HG03064 (cell line): Measurements from ENCODE around the gene RANBP10.
"Not testable (repeated sequence)": the region's sequence is repeated elsewhere in the genome, so short reads cannot be mapped to it uniquely, and the experiment has no call there.

Experiments
- ATAC-seq: cut with Tn5 transposase; IDR thresholded peaks from one replicate; pipeline ENCODE4 v1.9.1; 2021; ENCODE audit warnings: low read depth; ENCODE audit not compliant: unreplicated experiment

Gene RANBP10

DNA sequence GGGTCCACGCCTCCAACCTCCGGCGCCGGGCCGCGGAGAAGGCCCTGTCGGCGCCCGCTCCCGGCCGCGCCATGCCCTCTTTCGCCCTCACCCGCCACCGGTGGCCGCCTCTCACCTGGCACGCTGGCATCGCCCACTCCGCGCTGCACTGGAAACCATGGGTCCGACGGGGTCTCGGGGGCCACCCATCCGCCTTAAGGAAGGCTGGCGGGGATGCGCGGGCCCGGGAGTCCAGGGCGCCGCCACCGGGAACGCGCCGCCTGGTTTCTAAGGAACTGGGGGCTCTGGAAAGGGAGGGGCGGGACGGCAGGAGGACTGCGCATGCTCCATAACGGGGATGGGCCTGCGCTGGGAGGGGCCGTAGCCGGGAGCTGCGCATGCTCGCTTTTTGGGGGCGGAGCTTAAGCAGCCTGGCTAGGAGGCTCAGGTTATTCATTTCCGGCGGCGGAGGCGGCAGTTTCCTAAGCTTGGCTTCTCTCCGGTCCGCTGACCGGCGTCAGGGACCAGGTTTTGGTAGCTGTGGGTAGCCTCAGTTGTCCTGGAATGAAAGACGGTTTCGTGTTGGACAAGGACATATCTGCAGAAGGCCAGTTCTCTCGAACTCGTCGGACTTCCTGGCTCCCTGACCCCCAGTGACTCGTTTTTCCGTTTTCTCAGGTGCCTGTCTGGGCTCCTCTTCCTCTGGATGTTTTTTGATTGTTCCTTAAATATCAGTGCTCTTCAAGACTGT is 87.1 kb downstream of the RANBP10 start, which contains the start of gene GFOD2:
Gene GFOD2 (minus strand): TSS at position 269 of the 730 bp plus-strand sequence. CDS start 33,601 bp downstream, outside the sequence.
- peak; percentile 66 for ATAC-seq

DNA sequence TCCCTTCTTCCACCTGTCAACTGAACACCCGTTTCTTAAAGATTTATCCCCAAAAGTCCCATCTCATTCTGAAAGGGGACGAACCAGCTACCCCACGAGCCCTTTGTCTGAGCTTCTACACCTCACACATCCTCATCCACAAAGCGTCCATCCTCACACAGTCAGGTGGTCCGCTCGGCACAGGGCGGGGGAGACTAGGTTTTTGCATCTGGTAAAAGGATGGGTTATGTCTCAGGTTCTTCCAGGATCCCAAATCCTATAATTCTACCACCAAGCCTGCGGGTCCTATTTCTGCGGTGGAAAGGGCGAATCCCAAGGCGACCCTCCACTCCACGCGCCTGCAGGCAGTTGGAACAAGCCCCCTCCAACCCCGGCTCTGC is 87.7 kb downstream of the RANBP10 start:
- no peak for ATAC-seq

DNA sequence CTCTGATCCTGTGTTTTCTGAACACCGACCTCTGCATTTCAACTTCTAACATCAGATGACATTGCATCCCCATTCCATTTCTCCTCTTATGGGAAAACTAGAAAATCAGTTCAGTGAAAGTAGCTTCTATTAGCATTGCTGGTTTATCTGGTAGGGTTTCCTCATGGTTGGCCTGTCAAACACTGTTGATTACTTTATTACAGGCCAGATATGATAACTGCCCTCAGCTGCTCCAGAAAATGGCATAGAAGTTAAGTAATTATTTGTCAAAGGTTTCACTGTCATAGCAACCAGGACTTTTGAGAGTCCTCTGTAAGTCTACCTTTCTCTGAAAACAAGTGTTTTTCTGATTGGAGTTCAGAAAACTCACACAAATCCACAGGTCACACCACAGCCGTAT is 90.3 kb downstream of the RANBP10 start:
- ATAC-seq, result no peak

DNA sequence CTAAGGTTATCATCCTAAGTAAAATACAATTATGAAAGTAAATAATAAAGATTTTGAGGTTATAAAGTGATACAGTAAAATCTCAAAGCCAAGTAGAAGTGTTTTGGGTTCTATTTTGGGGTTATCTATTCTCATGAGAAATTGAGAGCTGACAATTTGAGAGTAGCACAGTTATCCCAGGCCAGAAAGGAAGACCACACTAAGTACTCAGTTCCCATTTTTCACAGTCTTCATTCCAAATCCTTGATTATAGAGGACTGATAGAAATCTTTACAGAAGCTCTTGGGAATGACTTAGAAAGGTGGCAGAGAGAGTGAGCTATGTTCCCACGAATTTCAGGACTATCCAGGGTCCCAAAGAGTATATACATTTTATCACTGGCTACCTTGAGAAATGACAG is 91.8 kb downstream of the RANBP10 start:
- ATAC-seq, result no peak

DNA sequence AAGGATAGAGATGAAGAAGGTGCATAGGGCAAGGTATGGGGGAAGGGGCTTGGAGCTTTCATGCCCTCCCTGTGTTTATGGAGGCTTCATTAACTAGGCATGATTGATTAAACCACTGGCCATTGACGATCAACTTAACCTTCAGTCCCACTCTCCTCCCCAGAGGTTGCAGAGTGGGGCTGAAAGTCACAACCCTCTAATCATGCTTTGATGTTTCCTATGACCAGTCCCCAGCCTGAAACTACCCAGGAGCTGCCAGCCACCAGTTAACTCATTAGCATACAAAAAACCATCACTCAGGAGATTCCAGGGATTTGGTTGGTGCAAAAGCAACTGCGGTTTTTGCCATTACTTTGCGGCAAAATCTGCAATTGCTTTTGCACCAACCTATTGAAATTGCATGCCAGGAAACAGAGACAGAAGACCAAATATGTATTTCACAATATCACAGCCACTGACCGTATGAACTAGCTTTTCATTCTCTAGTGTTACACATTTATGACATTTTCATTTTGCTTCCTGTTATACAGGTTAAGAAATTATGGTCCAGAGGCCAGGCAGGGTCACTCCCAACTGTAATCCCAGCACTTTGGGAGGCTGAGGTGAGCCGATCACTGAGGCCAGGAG is 92.6 kb downstream of the RANBP10 start:
- ATAC-seq, result no peak

DNA sequence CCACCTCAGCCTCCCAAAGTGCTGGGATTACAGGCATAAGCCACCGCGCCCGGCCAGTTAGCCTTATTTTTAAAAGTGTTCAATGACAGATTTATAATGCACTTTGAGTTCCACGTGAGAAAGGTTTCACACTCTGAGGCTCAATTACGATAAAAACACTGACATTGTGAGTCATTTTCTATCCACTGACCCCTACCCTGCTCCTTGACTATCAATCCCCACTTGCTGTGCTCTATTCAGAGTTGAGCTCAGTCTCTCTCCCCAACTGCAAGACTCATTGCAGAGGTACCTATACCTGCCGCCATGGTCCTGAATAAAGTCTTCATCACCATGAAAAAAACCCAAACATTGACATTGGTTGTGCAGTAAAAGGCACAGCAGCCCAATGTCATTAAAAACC is 95.8 kb downstream of the RANBP10 start:
- no peak for ATAC-seq

DNA sequence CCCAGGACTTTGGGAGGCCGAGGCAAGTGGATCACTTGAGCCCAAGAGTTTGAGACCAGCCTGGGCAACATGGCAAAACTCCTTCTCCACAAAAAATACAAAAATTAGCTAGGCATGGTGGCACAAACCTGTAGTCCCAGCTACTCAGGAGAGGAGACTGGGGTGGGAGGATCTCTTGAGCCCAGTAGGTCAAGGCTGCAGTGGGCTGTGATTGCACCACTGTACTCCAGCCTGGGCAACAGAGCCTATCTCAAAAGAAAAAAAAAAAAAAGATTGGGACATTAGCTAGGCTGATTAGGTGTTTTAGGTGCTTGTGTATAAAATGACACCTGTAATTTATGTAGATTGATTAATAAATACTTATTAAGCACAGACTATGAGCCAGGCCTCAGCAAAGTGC is 97.3 kb downstream of the RANBP10 start:
- no peak for ATAC-seq

DNA sequence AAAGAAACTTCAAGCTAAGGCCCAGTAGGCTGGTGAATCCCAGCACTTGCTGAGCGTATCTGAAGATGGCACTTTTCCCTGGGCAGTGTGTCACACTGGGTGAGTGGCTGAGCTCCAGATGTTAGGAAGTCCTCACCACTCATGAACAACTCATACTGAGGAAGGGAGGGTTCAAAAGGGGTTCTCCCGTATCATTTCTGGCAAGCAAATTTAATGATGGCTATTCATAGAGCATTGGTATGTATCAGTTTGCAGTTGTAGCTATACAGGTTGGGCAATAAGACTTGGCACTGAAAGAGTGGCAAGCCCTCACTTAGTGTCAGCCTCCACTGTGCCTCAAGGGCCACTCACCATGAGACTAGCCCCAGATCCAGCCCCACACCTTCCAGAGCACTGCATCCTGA is 98.0 kb downstream of the RANBP10 start:
- ATAC-seq, result no peak

DNA sequence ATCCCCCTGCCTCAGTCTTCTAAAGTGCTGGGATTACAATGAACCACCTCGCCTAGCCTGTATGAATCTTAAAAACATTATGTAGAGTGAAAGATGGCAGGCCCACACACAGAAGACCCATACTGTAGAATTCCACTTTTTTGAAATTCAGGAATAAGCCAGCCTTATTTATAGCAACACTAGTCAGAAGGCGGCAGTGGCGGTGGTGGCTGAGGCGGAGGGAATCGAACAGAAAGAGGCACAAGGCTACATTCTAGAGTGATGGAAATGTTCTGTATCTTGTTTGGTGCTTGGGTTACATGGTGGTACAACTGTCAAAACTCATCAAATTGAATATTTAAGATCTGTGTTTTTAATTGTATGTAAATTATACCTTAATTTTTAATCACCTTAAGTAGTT is 98.6 kb downstream of the RANBP10 start:
- no peak for ATAC-seq

DNA sequence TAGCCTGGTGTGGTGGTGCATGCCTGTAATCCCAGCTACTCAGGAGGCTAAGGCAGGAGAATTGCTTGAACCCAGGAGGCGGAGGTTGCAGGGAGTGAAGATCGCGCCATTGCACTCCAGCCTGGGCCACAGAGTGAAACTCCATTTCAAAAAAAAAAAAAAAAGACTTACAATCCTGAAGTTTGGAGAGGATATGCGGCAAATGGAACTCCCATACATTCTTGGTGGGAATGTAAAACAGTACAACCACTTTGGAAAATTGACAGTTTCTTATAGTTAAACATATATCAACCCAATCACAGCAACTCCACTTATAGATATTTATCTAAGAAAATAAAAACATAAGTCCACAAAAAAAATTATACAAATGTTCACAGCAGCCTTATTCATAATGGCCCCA is 99.2 kb downstream of the RANBP10 start:
- ATAC-seq, result no peak

DNA sequence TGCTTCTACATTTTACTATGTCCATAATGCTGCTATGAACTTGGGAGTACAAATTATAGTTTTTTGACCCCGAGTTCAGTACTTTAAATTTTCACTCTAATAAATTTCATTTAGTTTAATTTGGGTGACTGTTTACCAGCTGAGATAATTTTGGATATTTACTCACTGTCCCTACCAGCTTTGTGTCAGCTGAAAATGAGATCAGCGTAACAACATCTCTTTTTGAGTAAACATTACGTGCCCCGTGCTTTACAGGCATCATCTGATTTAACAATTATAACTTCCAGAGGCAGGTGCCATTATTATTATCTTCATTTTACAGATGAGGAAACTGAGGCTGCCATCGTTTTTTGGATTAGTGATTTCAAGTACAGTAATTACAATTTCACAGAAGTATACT is 102.2 kb downstream of the RANBP10 start:
- ATAC-seq, result no peak

DNA sequence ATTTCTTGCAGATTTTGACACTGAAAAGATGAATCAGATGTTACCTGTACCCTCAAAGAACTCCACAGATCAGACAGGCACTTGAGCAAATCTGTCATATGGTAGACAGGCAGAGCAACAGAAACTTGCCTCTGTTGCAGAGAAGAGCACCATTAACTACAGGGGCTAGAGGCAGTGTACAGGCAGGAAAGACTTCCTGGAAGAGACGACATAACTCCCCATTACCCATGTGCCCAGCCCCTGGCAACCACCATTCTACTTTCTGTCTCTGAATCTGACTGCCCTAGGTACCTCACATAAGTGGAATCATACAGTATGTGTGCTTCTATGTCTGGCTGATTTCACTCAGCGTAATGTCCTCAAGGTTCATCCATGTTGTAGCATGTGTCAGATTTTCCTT is 102.7 kb downstream of the RANBP10 start:
- no peak for ATAC-seq

DNA sequence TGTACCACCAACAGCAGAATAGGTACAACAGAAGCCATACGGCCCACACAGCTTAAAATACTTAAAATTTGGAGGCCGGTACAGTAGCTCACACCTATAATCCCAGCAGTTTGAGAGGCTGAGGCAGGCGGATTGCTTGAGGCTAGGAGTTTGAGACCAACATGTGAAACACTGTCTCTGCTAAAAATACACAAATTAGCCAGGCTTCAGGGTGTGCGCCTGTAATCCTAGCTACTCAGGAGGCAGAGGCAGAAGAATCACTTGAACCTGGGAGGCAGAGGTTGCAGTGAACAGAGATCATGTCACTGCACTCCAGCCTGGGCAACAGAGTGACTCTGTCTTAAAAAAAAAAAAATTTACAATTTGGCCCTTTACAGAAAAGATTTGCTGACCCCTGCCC is 104.2 kb downstream of the RANBP10 start:
- no peak for ATAC-seq

DNA sequence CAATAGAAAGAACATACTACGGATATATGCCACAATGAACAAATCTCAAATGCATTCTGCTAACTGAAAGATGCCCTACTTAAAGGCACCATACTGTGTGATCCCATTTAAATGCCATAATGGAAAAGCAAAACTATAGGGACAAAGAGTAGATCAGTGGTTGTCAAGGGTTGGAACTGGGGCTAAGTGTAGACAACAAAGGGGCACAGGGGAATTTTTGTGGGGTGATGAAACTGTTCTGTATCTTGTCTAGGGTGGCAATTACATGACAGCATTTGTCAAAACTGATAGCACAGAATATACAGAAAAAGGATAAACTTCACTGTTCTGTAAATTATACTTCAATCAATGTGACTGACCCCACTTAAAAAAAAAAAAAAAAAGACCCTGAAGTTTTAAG is 104.9 kb downstream of the RANBP10 start:
- ATAC-seq, result no peak

DNA sequence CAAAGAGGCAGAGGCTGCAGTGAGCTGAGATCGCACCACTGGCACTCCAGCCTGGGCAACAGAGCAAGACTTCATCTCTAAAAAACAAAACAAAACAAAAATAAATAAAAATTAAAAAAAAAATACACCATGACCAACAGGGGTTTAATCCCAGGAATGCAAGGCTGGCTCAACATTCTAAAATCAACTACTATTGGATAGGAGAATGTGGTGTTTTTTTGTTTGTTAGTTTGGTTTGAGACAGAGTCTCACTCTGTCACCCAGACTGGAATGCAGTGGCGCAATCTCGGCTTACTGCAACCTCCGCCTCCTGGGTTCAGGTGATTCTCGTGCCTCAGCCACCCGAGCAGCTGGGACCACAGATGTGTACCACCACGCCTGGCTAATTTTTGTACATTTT is 107.1 kb downstream of the RANBP10 start:
- no peak for ATAC-seq

DNA sequence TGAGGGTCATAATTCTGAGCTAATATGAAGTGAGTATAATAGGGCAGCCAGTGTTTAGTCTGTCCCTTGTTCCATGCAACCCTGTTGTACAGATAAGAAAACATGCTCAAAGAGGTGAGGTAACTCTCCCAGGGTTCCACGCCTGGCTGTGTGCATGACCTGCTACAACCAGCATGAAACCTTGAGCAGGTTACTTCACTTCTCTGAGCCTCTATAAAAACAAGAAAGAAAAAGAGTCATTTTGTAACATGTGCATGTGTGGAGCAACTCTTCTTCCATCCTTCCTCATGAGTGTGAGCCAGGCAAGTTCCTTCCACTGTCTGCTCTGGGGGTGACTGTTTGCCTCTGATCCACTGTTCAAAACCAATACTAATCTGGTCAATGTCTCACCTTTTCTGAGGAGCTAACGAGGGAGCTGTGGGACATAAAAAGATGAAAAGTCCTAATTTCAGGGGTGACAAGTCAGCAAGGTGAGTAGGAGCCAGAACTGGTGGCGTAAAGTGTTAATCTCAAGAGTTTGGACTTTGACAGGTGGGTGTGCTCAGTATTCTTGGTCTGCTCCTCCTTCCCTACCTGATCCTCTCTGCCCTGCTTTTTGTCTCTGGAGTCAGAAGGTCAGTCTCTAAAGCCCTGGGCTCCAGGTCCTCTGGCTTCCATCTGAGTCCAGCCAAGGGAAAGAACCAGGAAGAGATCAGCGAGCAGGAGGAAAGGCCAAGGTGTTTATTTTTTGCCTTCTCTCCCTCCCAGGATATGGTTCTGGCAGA is 108.8 kb downstream of the RANBP10 start:
- ATAC-seq, result no peak

DNA sequence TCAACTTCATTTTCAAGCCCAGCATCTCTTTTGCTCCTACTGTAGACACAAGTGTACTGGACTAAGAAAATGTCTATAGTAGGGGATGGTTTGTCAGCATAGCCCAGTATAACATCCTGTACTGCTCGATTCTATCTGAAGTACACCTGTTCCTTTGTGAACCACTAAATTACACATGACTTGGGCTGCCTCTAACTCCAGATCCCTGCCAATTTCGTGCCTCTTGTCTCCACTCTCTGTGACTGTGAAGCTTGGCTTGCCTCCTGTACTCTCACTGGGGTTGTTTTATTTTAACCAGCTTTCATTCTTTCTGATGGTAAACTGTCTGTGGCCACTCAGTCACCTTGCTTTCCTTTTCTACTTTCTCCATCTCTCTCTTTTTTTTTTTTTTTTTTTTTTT is 111.7 kb downstream of the RANBP10 start:
- ATAC-seq, result no peak

DNA sequence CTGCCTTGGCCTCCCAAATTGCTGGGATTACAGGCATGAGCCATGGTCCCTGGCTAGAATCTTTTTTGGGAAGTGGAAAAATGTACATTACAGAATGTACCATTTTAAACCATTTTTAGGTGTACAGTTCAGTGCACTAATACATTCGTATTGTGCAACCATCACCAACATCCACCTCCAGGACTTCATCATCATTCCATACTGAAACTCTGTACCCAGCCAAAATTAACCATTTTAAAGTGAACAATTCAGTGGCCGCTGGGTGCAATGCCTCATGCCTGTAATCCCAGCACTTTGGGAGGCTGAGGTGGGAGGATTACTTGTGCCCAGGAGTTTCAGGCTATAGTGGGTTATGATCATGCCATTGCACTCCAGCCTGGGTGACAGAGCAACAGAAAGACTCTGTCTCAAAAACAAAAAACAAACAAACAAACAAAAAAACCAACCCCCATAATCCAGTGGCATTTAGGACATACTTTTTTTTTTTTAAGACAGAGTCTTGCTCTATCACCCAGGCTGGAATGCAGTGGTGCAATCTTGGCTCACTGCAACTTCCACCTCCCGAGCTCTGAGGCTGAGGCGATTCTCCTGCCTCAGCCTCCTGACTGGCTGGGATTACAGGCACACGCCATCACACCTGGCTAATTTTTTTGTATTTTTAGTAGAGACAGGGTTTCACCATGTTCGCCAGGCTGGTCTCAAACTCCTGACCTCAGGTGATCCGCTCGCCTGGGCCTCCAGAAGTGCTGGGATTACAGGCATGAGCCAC is 112.7 kb downstream of the RANBP10 start:
- not testable (repeated sequence) for ATAC-seq

DNA sequence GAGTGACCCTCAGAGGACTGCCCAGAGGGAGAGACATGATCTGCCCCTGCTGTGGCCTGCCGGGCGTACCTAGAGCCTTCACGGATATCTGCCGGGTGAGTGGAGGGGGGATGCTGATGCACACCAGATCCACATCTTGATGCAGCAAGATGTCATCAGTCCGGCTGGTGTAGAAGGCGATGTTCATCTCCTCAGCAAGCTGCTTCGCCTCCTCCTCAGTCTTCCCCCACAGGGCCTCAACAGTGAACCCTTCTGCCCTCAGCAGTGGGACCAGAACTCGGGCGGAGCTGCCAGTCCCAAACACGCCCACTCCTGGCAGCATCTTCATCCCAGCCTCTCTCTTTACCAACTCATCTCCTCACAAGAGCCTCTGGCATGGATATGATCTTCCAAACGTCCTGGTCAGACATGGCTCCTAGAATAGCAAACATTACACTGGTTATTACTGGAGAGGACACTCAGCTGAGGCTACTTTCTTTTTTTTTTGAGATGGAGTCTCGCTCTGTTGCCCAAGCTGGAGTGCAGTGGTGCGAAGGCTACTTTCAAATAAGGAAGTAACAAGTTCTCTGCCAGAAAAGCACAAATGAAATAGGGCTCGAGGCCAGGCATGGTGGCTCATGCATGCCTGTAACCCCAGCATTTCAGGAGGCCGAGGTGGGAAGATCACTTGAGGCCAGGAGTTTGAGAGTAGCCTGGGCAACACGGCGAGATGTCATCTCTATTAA is 120.8 kb downstream of the RANBP10 start:
- no peak for ATAC-seq

DNA sequence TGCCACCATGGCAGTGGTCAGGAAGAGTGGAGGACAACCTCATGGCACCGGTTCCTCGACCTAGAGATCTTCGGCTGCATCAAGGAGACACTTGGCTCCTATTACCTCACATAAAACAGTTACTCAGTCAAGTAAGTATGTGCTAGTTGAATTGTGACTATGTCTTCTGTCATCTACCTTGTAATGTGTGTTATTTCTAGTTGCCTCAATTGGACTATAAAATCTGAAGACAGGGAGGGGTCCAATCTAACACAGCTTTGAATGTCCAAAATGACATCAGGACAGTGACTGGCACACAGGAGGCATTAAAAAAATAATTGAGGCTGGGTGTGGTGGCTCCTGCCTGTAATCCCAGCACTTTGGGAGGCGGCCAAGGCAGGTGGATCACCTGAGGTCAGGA is 122.6 kb downstream of the RANBP10 start:
- no peak for ATAC-seq
